IPS DF 19.7 (cell line): Measurements from ENCODE around the gene IQUB.
"Not testable (repeated sequence)": the region's sequence is repeated elsewhere in the genome, so short reads cannot be mapped to it uniquely, and the experiment has no call there.

Experiments used
- DNase-seq: peaks from one replicate; pipeline ENCODE4 v3.0.0-alpha.2; 2013; ENCODE audit warnings: low read depth, low spot score

The IQUB gene

GRCh38 chr7:123492485-123492884, 41.9 kb downstream of the IQUB start:
- peak; percentile 17 for DNase-seq

- DNase-seq, result no peak
Observed at GRCh38 chr7:123485721-123486120, 48.7 kb downstream of the IQUB start.

DNA sequence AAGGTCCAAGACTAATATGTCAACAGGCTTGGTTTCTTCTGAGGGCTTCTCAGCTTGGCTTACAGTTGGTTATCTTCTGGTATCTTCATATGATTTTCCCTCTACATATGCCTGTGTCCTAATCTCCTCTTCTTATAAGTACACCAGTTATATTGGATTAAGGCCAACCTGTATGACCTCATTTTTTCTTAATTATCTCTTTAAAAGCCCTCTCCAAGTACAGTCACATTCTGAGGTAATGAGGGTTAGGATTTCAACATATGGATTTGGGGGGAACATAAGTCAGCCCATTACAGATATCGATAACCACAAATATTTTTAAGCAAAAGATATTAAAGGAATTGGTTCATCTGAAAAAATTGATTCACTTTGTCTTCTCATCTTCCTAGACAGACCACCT, 49.2 kb downstream of the IQUB start:
- DNase-seq, result no peak

DNA sequence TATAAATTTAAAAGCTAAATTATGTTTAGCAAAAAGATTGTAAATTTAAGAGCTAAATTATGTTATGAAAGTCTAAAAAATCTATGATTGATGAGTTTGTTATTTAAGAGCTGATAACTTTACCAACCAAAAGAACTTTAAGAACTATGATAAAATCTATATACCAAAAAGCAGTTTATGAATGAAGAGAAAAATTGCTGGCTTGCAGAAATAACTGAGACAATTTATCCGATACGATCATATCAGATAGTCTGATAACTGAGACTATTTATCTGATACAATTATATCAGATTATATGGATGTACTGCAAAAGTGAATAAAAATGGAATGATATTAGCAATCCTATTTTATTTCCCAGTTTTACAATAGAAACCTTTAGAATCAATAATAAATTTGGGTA, 50.2 kb downstream of the IQUB start:
- DNase-seq, result no peak

GRCh38 chr7:123480107-123480506, 54.3 kb downstream of the IQUB start:
- no peak for DNase-seq

DNA sequence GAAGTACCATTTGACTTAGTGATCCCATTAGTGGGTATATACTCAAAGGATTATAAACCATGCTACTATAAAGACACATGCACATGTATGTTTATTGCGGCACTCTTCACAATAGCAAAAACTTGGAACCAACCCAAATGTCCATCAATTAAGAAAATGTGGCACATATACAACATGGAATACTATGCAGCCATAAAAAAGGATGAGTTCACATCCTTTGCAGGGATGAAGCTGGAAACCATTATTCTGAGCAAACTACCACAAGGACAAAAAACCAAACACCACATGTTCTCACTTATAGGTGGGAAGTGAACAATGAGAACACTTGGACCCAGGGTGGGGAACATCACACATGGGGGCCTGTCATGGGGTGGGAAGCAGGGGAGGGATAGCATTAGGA, 56.3 kb downstream of the IQUB start:
- DNase-seq, result not testable (repeated sequence)

- DNase-seq, result no peak
Observed at GRCh38 chr7:123472750-123473445, 61.5 kb downstream of the IQUB start.

DNA sequence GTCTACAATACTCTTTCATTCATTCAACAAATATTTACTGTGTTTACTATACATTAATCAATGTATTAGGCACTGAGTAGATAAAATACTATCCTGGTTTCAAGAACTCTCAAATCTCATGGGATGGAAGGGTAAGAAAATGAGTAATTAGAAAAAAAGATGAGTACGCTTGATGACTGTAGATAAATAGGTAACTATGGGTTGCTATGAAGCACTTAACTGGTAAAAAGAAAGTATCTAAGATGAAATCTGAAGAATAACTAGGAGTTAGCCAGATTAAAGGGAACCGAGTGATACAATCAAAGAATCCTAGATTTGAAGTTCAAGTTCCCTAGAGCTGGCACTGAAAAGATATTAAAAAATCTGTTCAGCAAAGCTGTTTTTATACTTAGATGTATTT, 62.1 kb downstream of the IQUB start:
- no peak for DNase-seq

DNA sequence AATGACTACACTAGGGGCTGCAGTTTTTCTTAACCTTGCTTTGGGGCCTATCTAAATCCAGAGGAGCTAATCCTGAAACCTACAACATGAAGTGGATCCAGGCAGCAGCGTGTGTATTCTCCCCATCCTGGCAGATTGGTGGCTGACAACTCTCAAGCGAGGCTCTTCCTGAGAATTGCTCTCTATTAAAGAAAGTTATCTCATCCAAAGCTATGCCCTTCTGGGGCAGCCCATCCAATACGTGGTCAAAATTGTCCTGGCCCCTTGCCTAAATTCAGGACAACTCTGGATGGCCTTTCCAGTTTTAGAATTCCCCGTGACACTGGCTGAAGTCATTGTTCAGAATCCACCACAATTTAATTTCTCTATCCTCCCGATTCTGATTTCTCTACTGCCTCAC, 66.1 kb downstream of the IQUB start:
- no peak for DNase-seq

GRCh38 chr7:123463890-123464289, 70.5 kb downstream of the IQUB start:
- DNase-seq, result no peak

GRCh38 chr7:123460616-123461015, 73.8 kb downstream of the IQUB start:
- no peak for DNase-seq

GRCh38 chr7:123455965-123456470, 78.4 kb downstream of the IQUB start:
- DNase-seq, result no peak

DNA sequence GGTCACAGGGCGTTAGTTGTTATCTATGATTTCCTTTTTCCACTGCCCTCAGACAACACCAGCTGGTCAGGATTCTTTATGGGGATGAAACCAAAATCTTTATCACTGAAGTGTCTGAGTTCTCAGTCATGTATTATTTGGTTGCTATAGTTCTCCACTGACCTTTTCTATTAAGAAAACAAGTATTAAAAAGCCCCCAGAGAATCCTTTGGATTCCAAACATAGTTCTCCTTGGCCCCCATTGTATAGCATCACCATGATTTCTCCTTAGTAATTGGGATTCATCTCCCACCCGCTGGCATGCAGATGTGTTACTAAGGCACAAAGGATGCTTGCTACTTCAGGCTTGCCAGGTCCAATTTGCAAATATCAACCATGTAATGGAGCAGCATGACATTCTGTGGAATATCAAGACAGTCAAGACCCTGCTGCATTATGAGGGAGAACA, 94.3 kb downstream of the IQUB start:
- DNase-seq, result peak; percentile 91

- DNase-seq, result no peak
Observed at GRCh38 chr7:123439191-123439590, 95.2 kb downstream of the IQUB start.

GRCh38 chr7:123437447-123437995, 96.9 kb downstream of the IQUB start:
- no peak for DNase-seq

GRCh38 chr7:123435080-123435700, 99.2 kb downstream of the IQUB start:
- DNase-seq, result no peak

DNA sequence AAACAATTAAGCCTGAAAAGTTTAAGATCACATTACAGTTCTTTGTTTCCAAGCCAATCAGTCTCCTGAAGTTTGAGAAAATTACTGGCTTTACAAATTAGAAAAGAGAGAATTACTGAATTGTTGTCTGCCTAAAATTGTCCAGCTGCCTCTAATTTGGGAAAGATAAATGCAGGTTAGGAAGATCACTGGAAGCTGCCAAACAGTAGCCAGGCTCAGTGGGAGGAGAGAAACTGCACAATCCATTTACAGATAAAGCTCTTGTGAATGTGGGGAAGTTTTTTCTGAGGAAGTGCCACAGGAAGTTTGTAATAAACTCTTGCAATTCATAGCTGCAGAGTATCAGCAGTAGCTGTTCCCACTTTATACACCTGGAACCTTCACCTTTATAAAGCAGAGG, 100.7 kb downstream of the IQUB start:
- no peak for DNase-seq

- DNase-seq, result no peak
Observed at GRCh38 chr7:123432601-123433000, 101.8 kb downstream of the IQUB start.

DNA sequence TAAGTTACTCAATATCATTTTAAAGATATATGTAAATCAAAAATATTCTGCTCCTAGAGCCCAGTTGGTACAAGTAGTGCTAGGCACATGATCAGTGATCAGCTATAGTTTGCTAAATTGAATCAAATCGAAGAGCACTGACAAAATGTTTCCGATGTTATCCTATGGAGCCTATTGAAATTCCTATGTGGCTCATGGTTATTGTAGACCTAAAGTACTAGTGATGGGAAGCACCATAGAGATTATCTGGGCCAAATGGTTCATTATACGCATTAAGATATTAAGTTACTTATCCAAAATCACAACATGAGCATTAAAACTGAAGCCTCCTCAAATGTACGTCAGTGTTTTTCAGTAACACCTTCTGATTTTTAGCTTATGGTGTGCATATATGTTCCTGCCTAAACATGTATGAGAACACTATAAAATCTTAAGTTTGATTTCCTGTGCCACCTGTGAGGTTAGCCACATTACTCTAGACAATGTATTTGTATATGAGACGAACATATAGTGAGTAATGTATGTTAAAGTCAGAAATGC, 103.2 kb downstream of the IQUB start:
- no peak for DNase-seq

DNA sequence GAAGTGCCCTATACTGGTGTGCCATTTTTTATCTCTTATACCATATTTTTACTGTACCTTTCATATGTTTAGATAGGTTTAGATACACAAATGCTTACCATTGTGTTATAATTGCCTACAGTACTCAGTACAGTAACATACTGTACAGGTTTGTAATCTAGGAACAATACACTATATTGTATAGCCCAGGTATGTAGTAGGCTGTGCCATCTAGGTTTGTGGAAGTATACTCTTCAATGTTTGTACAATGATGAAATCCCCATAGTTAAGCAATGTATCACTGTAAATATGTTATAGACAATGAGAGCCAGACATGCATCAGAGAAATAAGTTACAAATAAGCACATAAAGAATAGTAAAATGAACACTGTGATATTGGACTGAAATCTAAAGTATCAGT, 109.1 kb downstream of the IQUB start:
- DNase-seq, result no peak

GRCh38 chr7:123424463-123424862, 109.9 kb downstream of the IQUB start:
- DNase-seq, result no peak

- DNase-seq, result no peak
Observed at GRCh38 chr7:123423622-123424021, 110.8 kb downstream of the IQUB start.

GRCh38 chr7:123417580-123417979, 116.8 kb downstream of the IQUB start:
- no peak for DNase-seq
